Stimulated activated CD4-positive, alpha-beta T cell treated with anti-CD3 and anti-CD28 coated beads, Interleukin-2, amount 100 ng/mL, for 48 hours (primary cell): Measurements from ENCODE around the gene C1GALT1.

ENCODE experiments used
- DNase-seq, 2 donors: peaks; one replicate each; pipeline ENCODE4 v3.0.0-alpha.2; 2020

The C1GALT1 gene

GRCh38 chr7:7292085-7292484, 109.7 kb downstream of the C1GALT1 start:
- DNase-seq, result no peak

GRCh38 chr7:7292608-7293007, 110.3 kb downstream of the C1GALT1 start:
- no peak for DNase-seq

- no peak for DNase-seq
Observed at GRCh38 chr7:7293092-7293491, 110.7 kb downstream of the C1GALT1 start.

- DNase-seq, result no peak
Observed at GRCh38 chr7:7294911-7295310, 112.6 kb downstream of the C1GALT1 start.
